ENCODE data around the gene TNFRSF11A.

Gene TNFRSF11A

GRCh38 chr18:62418258-62418657, 93.1 kb downstream of the TNFRSF11A start:
- no peak for DNase-seq (ENCODE audit: low read depth in 2 of 2)

- no peak for DNase-seq (ENCODE audit: low read depth in 2 of 2)
These were observed 95.0 kb downstream of the TNFRSF11A start for GRCh38 chr18:62420151-62420512.

- peak; percentile 67 to 68 for DNase-seq (ENCODE audit: low read depth in 2 of 2)
These were observed 95.6 kb downstream of the TNFRSF11A start for GRCh38 chr18:62420513-62421209.

- peak; percentile 46 to 50 for DNase-seq (ENCODE audit: low read depth in 2 of 2)
These were observed 100.5 kb downstream of the TNFRSF11A start for GRCh38 chr18:62425465-62426190.

- DNase-seq (ENCODE audit: low read depth in 2 of 2): no peak
These were observed 101.0 kb downstream of the TNFRSF11A start for GRCh38 chr18:62426191-62426488.

- no peak for DNase-seq (ENCODE audit: low read depth in 2 of 2)
These were observed 107.1 kb downstream of the TNFRSF11A start for GRCh38 chr18:62432176-62432575.

- no peak for DNase-seq (ENCODE audit: low read depth in 2 of 2)
These were observed 109.7 kb downstream of the TNFRSF11A start for GRCh38 chr18:62434798-62435197.

GRCh38 chr18:62435435-62436031, 110.4 kb downstream of the TNFRSF11A start:
- no peak for DNase-seq (ENCODE audit: low read depth in 2 of 2)

- DNase-seq (ENCODE audit: low read depth in 2 of 2): no peak
These were observed 111.6 kb downstream of the TNFRSF11A start for GRCh38 chr18:62436636-62437234.

GRCh38 chr18:62437235-62438017, 112.3 kb downstream of the TNFRSF11A start:
- no peak for DNase-seq (ENCODE audit: low read depth in 2 of 2)

GRCh38 chr18:62438018-62438329, 112.9 kb downstream of the TNFRSF11A start:
- no peak for DNase-seq (ENCODE audit: low read depth in 2 of 2)

GRCh38 chr18:62438402-62438801, 113.3 kb downstream of the TNFRSF11A start:
- no peak for DNase-seq (ENCODE audit: low read depth in 2 of 2)

GRCh38 chr18:62438866-62439265, 113.8 kb downstream of the TNFRSF11A start:
- no peak for DNase-seq (ENCODE audit: low read depth in 2 of 2)

Measured in stimulated activated CD4-positive, alpha-beta T cell treated with anti-CD3 and anti-CD28 coated beads, Interleukin-15, amount 100 ng/mL, for 48 hours (primary cell).